Mesothelial cell of epicardium (in vitro differentiated cells): ENCODE data around the gene LCN12. TPM values are rescaled to one million over a fixed set of nuclear protein-coding genes. Genes with fewer than 3 reads are reported as not detected.

Experiments
- DNase-seq, 2 experiments: peaks; one replicate each; pipeline ENCODE4 v3.0.0; 2021; ENCODE audit warnings: low spot score in 2 of 2; ENCODE audit not compliant: unreplicated experiment in 2 of 2
- H3K27ac Mint-ChIP-seq: 2 replicates; pipeline ENCODE4 v1.8.0; 2021; ENCODE audit warnings: mixed read lengths
- H3K27me3 Mint-ChIP-seq: 2 replicates; pipeline ENCODE4 v1.8.0; 2021; ENCODE audit warnings: low read depth, mixed read lengths
- H3K36me3 Mint-ChIP-seq: 2 replicates; pipeline ENCODE4 v1.8.0; 2021; ENCODE audit warnings: mixed read lengths
- H3K4me1 Mint-ChIP-seq: 2 replicates; pipeline ENCODE4 v1.8.0; 2021; ENCODE audit warnings: mixed read lengths
- H3K4me3 Mint-ChIP-seq: 2 replicates; pipeline ENCODE4 v1.8.0; 2021; ENCODE audit warnings: mild to moderate bottlenecking, moderate library complexity, mixed read lengths
- H3K9me3 Mint-ChIP-seq: 2 replicates; pipeline ENCODE4 v1.8.0; 2021; ENCODE audit warnings: mixed read lengths
- total RNA-seq: library from RNA; stranded (reverse); gene quantifications from 3 replicates; pipeline ENCODE4 v1.2.1, GENCODE V29; 2021
- TF ChIP-seq, protein P1 (sequence below): fragments of 200-600 bp; sonication (generic); IDR thresholded peaks from one replicate; pipeline ENCODE4 v1.5.0; 2021; ENCODE audit warnings: antibody characterized with exemption; ENCODE audit not compliant: unreplicated experiment

LCN12 gene
- total RNA-seq, 1 donor from 2014 or later: 13.3 TPM

GRCh38 chr9:136985027-136985602 lies 33.0 kb downstream of the LCN12 start:
- Mint-ChIP-seq H3K27ac (no peak overlapping the region), H3K4me1 (peaks cover 3% of the 10 kb centered on the region), H3K9me3 (no peaks in the 10 kb centered on the region), H3K36me3 (no peaks in the 10 kb centered on the region), H3K4me3 (no peak overlapping the region), H3K27me3 (peaks cover 3% of the 10 kb centered on the region)
- no peak for DNase-seq
- TF ChIP-seq, protein P1, sequence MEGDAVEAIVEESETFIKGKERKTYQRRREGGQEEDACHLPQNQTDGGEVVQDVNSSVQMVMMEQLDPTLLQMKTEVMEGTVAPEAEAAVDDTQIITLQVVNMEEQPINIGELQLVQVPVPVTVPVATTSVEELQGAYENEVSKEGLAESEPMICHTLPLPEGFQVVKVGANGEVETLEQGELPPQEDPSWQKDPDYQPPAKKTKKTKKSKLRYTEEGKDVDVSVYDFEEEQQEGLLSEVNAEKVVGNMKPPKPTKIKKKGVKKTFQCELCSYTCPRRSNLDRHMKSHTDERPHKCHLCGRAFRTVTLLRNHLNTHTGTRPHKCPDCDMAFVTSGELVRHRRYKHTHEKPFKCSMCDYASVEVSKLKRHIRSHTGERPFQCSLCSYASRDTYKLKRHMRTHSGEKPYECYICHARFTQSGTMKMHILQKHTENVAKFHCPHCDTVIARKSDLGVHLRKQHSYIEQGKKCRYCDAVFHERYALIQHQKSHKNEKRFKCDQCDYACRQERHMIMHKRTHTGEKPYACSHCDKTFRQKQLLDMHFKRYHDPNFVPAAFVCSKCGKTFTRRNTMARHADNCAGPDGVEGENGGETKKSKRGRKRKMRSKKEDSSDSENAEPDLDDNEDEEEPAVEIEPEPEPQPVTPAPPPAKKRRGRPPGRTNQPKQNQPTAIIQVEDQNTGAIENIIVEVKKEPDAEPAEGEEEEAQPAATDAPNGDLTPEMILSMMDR: no peak

DNA sequence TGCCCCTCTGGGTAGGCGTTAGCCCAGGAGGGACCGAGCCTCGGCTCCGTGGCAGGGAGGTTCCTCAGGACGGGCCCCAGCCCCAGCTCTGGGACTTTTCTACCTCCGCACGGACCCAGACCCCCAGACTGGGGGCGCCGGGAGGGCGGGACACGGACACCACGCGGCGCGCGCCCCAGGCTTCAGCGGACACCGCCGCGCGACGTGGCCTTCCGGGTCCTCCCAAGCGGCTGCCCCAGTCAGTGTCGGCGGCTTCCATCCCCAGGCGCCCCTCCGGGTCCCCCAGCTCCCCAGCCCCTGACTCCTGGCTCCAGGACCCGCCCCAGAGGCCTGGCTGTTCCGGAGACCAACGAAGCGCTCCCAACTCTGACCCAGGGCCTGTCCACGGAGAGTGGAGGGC lies 33.8 kb downstream of the LCN12 start:
- no peak overlapping the region for H3K27ac Mint-ChIP-seq
- H3K4me1 Mint-ChIP-seq: peaks cover 3% of the 10 kb centered on the region
- no peak overlapping the region for H3K4me3 Mint-ChIP-seq
- no peak for DNase-seq
- TF ChIP-seq, protein P1: no peak
- peaks cover 4% of the 10 kb centered on the region for H3K27me3 Mint-ChIP-seq
- H3K9me3 Mint-ChIP-seq: peaks cover 5% of the 10 kb centered on the region
- H3K36me3 Mint-ChIP-seq: no peaks in the 10 kb centered on the region

GRCh38 chr9:136988872-136989271 lies 36.8 kb downstream of the LCN12 start:
- TF ChIP-seq, protein P1: no peak
- Mint-ChIP-seq H3K36me3 (no peaks in the 10 kb centered on the region), H3K9me3 (peaks cover 5% of the 10 kb centered on the region), H3K4me3 (no peak overlapping the region), H3K4me1 (peaks cover 13% of the 10 kb centered on the region), H3K27ac (no peak overlapping the region), H3K27me3 (peaks cover 3% of the 10 kb centered on the region)
- no peak for DNase-seq

DNA sequence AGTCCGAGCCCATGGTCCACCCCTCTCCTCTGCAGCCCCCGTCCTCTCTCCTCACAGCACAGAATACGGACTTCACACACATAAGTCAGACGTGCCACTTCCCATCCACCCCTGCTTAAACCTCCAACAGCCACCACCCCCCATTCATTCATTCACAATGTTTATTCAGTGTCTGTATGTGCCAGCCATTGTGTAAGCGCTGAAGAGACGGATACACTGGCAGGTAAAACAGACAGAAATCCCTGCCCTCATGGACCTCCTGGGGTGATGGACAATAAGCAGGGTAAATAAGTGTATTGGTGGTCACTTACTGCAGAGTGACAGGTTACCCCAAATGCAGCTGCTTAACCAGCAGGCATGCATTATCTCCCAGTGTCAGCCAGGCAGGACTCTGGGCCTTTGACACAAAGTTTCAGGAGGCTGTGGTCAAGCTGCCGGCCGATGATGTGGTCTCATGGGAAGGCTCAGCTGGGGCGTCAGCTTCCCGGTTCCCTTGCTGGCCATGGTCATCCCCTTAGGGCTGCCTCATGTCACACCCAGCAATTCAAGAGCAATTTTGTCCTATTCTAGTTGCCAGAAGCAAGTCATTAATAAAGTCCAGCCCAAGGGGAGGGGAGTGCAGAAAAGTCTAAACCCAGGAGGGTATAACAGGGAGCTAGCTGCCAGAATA lies 38.3 kb downstream of the LCN12 start:
- DNase-seq: no peak
- peak overlapping the region; percentile 69 for H3K4me3 Mint-ChIP-seq
- H3K27ac Mint-ChIP-seq: peak overlapping the region; percentile 8
- H3K36me3 Mint-ChIP-seq: no peaks in the 10 kb centered on the region
- H3K9me3 Mint-ChIP-seq: peaks cover 5% of the 10 kb centered on the region
- TF ChIP-seq, protein P1: no peak
- H3K27me3 Mint-ChIP-seq: peaks cover 2% of the 10 kb centered on the region
- H3K4me1 Mint-ChIP-seq: peaks cover 13% of the 10 kb centered on the region

DNA sequence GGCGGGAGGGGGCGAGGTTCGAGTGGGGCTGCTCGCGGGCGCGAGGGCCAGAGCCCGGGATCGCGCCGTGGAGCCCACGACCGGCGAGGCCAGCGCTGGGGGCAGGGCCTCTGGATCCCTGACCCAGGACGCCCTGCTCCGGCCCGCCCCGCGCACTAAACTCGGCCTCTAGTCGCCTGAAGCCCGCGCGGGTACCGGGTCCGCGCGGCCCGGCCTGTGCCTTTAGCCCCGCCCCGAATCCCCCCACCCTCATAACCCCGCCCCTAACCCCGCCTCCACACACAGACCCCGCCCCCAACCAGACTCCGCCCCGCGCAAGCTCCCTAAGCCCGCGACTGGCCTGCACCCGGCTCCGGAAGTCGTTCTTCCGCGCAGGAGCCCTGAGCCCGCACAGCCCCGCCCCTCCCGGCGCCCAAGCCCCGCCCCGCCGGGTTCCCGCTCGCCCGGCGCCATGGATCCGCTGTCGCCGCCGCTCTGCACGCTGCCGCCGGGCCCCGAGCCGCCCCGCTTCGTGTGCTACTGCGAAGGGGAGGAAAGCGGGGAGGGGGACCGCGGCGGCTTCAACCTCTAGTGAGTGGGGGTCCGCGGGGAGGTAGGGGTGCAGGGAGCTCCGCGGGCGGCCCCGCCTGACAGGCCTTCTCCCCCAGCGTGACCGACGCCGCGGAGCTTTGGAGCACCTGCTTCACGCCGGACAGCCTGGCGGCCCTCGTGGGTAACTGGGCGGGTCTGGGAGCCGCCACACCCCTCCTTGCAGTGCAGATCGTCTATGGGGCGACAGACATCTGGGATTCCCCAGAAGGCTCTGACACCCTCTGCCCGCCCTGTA lies 40.1 kb downstream of the LCN12 start, which contains the start of gene PAXX:
TSS of gene PAXX (plus strand) at position 430 of the 826 bp plus-strand sequence. CDS start at position 452, 22 bp downstream.
- Mint-ChIP-seq H3K4me3 (peak within 1 kb of the TSS; percentile 73), H3K4me1 (peaks cover 25% of the 10 kb centered on the region)

More for the DNA sequence above, 40.1 kb downstream of the LCN12 start, which contains the start of gene PAXX:
- H3K36me3 Mint-ChIP-seq: no peaks in the 10 kb centered on the region
- H3K9me3 Mint-ChIP-seq: peaks cover 5% of the 10 kb centered on the region
- H3K27ac Mint-ChIP-seq: peak within 1 kb of the TSS; percentile 81
- TF ChIP-seq, protein P1: no peak
- DNase-seq: peak; percentile 94 to 97
- H3K27me3 Mint-ChIP-seq: peaks cover 2% of the 10 kb centered on the region
